ENCODE data around the gene MDP1. TPM values are rescaled to one million over a fixed set of nuclear protein-coding genes. Genes with fewer than 3 reads are reported as not detected.
A peak's percentile ranks its signal among the peaks of the same experiment; 100 is the strongest.

The MDP1 gene
- total and polyA plus RNA-seq, 2 donors (not counting 1 experiment from before 2014, with no cell fraction given) = 14.4 to 22.1 TPM

- Histone ChIP-seq H3K27me3 (ENCODE audit: control insufficient read depth, insufficient read depth, low read length) (no peaks in the 10 kb centered on the region), H3K9ac (ENCODE audit: insufficient read depth, low read length) (no peak overlapping the region), H3K4me2 (ENCODE audit: extremely low read depth, insufficient read depth, low read length) (no peak overlapping the region), H3K27ac (ENCODE audit: insufficient read depth, low read length) (no peak overlapping the region), H3K79me2 (ENCODE audit: control insufficient read depth, insufficient read depth, low read length) (peaks cover 7% of the 10 kb centered on the region), H3K4me1 (ENCODE audit: control insufficient read depth, extremely low read depth, insufficient read depth, low read length) (peaks cover 4% of the 10 kb centered on the region), H3K36me3 (ENCODE audit: control insufficient read depth, insufficient read depth, low read length) (peaks cover 25% of the 10 kb centered on the region), H2AFZ (ENCODE audit: low read length) (no peak overlapping the region), H3K9me3 (ENCODE audit: control insufficient read depth, insufficient read depth, low read depth, low read length) (no peaks in the 10 kb centered on the region), H3K4me3 (replicated peaks in 1 of 4; ENCODE audit: control extremely low read depth in 1 of 4, insufficient read depth in 1 of 4, low read depth in 3 of 4, low read length in 4 of 4) (peak overlapping the region in 1 of 4 experiments; percentile 84), H4K20me1 (ENCODE audit: control insufficient read depth, extremely low read depth, insufficient read depth, low read length) (no peaks in the 10 kb centered on the region)
- no peak for TF ChIP-seq EZH2 (IDR thresholded peaks at IDR 0.05; ENCODE audit: low read length, missing control alignments)
- TF ChIP-seq, protein P1, sequence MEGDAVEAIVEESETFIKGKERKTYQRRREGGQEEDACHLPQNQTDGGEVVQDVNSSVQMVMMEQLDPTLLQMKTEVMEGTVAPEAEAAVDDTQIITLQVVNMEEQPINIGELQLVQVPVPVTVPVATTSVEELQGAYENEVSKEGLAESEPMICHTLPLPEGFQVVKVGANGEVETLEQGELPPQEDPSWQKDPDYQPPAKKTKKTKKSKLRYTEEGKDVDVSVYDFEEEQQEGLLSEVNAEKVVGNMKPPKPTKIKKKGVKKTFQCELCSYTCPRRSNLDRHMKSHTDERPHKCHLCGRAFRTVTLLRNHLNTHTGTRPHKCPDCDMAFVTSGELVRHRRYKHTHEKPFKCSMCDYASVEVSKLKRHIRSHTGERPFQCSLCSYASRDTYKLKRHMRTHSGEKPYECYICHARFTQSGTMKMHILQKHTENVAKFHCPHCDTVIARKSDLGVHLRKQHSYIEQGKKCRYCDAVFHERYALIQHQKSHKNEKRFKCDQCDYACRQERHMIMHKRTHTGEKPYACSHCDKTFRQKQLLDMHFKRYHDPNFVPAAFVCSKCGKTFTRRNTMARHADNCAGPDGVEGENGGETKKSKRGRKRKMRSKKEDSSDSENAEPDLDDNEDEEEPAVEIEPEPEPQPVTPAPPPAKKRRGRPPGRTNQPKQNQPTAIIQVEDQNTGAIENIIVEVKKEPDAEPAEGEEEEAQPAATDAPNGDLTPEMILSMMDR (conservative IDR thresholded peaks at IDR 0.05 in 1 of 2, IDR thresholded peaks at IDR 0.05 in 1 of 2; ENCODE audit: low read depth in 1 of 2, low read length in 2 of 2) = no peak
- DNase-seq (ENCODE audit: low read depth in 2 of 2) = no peak
Observed at GRCh38 chr14:24186831-24187538, 28.9 kb downstream of the MDP1 start.

DNA sequence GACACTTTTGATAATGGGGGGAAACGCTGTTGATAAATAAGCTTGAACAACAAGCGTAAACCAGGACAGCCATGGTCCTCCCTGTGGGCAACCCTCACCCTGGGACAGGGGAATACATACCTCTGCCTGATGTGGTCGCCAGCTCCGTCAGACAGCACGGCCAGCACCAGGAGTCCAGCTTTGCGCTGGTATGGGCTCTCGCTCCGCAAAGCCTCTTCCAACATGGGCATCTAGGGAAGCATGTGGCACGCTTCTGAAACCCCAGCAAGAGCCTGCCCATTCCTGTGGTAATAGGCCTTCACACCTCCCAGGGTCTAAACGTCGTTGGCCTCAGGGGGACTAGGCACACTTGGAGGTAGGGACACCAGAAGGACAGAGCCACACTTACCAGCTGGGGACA lies 30.1 kb downstream of the MDP1 start:
- Histone ChIP-seq H3K4me1 (ENCODE audit: control insufficient read depth, extremely low read depth, insufficient read depth, low read length) (peaks cover 4% of the 10 kb centered on the region), H3K9ac (ENCODE audit: insufficient read depth, low read length) (no peak overlapping the region), H3K9me3 (ENCODE audit: control insufficient read depth, insufficient read depth, low read depth, low read length) (no peaks in the 10 kb centered on the region), H3K27me3 (ENCODE audit: control insufficient read depth, insufficient read depth, low read length) (no peaks in the 10 kb centered on the region), H3K27ac (ENCODE audit: insufficient read depth, low read length) (no peak overlapping the region), H4K20me1 (ENCODE audit: control insufficient read depth, extremely low read depth, insufficient read depth, low read length) (no peaks in the 10 kb centered on the region), H3K4me2 (ENCODE audit: extremely low read depth, insufficient read depth, low read length) (no peak overlapping the region), H3K79me2 (ENCODE audit: control insufficient read depth, insufficient read depth, low read length) (peaks cover 7% of the 10 kb centered on the region), H2AFZ (ENCODE audit: low read length) (no peak overlapping the region), H3K4me3 (replicated peaks in 1 of 4; ENCODE audit: control extremely low read depth in 1 of 4, insufficient read depth in 1 of 4, low read depth in 3 of 4, low read length in 4 of 4) (no peak overlapping the region), H3K36me3 (ENCODE audit: control insufficient read depth, insufficient read depth, low read length) (peaks cover 32% of the 10 kb centered on the region)
- TF ChIP-seq, protein P1 (conservative IDR thresholded peaks at IDR 0.05 in 1 of 2, IDR thresholded peaks at IDR 0.05 in 1 of 2; ENCODE audit: low read depth in 1 of 2, low read length in 2 of 2) = no peak
- no peak for TF ChIP-seq EZH2 (IDR thresholded peaks at IDR 0.05; ENCODE audit: low read length, missing control alignments)
- no peak for DNase-seq (ENCODE audit: low read depth in 2 of 2)

DNA sequence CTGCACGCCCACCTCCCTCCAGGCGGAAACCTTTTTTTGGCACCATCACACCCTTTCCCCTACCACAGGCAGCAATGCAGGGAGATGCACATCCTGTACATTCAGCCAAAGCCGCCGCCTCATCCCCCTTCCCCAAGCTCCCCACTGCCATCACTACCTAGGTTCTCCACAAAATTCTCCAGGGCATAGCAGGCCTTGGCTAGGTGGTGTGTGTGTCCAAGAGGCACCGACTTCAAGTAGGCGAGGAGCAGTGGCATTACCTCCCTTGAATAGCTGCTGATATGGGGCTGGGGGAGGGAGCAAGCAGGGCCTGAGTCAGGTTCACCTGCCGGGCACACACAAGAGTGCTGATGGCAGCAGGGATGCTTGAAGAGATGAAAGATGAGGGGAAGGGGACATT lies 30.8 kb downstream of the MDP1 start:
- Histone ChIP-seq H4K20me1 (ENCODE audit: control insufficient read depth, extremely low read depth, insufficient read depth, low read length) (no peaks in the 10 kb centered on the region), H3K4me3 (replicated peaks in 1 of 4; ENCODE audit: control extremely low read depth in 1 of 4, insufficient read depth in 1 of 4, low read depth in 3 of 4, low read length in 4 of 4) (no peak overlapping the region), H3K27me3 (ENCODE audit: control insufficient read depth, insufficient read depth, low read length) (no peaks in the 10 kb centered on the region), H3K9me3 (ENCODE audit: control insufficient read depth, insufficient read depth, low read depth, low read length) (no peaks in the 10 kb centered on the region), H3K36me3 (ENCODE audit: control insufficient read depth, insufficient read depth, low read length) (peaks cover 30% of the 10 kb centered on the region), H3K79me2 (ENCODE audit: control insufficient read depth, insufficient read depth, low read length) (peaks cover 7% of the 10 kb centered on the region), H3K4me2 (ENCODE audit: extremely low read depth, insufficient read depth, low read length) (no peak overlapping the region), H3K9ac (ENCODE audit: insufficient read depth, low read length) (no peak overlapping the region), H2AFZ (ENCODE audit: low read length) (no peak overlapping the region), H3K4me1 (ENCODE audit: control insufficient read depth, extremely low read depth, insufficient read depth, low read length) (peaks cover 4% of the 10 kb centered on the region), H3K27ac (ENCODE audit: insufficient read depth, low read length) (no peak overlapping the region)
- TF ChIP-seq EZH2 (IDR thresholded peaks at IDR 0.05; ENCODE audit: low read length, missing control alignments) = no peak
- TF ChIP-seq, protein P1 (conservative IDR thresholded peaks at IDR 0.05 in 1 of 2, IDR thresholded peaks at IDR 0.05 in 1 of 2; ENCODE audit: low read depth in 1 of 2, low read length in 2 of 2) = no peak
- DNase-seq (ENCODE audit: low read depth in 2 of 2) = no peak

All from fibroblast of lung (primary cell).